NCI-H82 treated with DMSO at 0.1 percent for 48 hours (cell line): ENCODE data around the gene THSD4.

ENCODE experiments used
- DNase-seq: peaks from one replicate; lab custom pipeline; 2025; ENCODE audit not compliant: unreplicated experiment; lab: John Stamatoyannopoulos, UW

The THSD4 gene

GRCh38 chr15:71601038-71601834 is 486.0 kb downstream of the THSD4 start:
- DNase-seq: no peak

DNA sequence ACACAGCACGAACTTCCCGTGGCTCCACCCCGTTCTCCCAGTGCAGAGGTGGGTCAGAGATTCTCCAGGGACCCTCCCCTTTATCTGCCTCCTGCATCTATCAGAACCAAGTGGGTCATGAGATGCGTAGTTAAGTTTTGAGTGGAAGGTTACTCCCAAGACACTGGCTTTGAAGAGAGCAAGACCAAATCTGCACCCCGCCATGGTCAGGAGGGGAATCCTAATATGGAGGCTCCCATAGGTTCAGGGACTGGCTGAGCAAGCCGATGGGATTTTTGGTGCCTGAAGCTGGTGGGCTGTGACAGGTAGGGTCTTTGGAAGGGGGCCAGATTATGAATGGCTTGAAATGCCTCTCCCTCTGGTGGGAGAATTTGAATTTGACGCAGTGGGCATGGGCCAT is 488.1 kb downstream of the THSD4 start:
- no peak for DNase-seq

- no peak for DNase-seq
These were observed 492.1 kb downstream of the THSD4 start for GRCh38 chr15:71607383-71607782.

DNA sequence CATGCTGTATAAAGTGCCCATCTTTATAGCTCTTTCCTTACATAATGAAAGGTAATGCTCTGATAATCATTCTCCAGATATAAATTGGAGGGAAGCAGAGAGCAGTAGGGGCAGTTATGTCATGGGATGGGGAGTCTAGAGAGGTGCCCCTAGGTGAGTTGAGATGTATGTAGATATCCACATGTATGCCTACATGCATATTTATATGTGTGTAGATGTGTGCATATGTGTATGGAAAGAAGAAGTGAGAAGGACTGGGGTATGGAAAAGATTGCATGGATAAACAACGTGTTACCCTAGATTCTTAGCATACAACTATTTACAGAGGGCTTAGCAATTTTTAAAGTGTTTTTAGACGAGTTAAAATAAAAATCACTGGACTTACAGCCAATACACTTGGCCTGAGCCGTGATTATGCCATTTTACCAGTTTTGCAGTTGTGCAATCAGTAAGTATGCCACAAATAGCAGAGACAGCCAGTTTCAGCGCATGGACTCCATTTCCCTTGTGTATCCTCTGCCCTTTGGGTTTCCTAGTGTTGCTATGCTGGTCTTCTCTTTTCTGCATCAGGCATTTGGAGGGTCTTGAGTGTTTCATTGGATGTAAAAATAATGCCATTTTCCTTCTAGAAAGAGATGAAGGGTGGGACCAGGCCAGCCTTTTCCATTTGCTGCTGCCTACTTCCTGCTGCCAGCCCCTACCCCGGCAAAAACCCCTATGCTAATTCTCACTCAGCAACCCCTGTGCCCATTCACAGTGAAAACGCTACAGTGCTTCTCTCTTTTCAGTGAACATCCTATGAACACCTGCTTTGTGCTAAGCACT is 495.7 kb downstream of the THSD4 start:
- no peak for DNase-seq

- no peak for DNase-seq
These were observed 496.5 kb downstream of the THSD4 start for GRCh38 chr15:71611553-71612396.

DNA sequence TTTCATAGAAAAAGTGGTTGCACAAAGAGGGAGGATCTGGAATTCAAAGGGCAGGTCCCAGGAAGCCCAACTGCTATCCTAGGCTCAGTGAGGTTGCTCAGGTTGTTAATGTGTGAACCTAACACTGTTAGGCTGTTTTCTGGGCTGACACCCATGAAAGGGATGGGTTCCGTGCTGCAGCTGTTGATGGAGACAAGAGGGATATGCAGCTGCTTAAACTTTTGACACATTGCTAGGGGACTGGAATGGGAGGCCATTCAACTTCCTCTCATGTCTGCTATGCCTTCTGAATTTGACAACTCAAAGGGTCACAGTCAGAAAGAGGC is 497.1 kb downstream of the THSD4 start:
- DNase-seq: no peak

- DNase-seq: no peak
These were observed 497.6 kb downstream of the THSD4 start for GRCh38 chr15:71612869-71613268.

DNA sequence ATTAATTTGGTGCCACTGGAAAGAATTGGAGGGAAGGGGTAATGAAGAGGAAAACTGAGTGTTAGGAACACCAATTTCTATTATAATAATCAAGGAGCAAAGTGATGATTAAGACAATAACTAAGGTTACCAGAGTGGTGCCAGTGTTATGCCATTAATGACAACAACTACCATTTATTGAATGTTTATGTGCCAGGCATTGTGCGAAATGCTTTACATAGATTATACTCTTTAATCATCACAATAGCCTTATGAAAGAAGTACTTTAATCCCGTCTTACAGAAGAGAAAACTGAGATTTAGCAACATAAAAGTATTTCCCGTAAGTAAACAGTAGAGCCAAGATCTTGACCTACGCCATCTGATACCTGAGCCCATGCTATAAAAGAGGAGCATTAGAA is 507.8 kb downstream of the THSD4 start:
- no peak for DNase-seq

GRCh38 chr15:71626596-71627088 is 511.4 kb downstream of the THSD4 start:
- DNase-seq: no peak

- no peak for DNase-seq
These were observed 511.9 kb downstream of the THSD4 start for GRCh38 chr15:71627188-71627587.

DNA sequence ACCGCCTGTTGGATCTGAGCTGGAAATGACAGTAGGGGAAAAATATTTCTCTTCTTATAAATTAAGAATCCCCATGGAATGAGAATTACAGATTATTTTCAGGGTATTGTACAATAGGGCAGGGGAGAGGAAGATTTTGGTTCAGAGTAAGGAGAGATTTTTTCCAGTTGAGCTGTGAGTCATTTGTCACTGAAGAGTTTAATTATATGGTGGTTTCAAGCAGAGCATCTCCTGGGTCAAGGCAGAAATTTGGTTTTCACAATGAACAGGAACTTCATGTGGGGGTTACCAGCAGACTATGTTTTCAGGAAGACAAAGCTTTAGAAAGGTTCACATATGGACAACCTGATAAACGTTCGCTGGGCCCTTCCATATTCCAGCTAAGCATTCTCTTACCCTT is 512.3 kb downstream of the THSD4 start:
- no peak for DNase-seq

DNA sequence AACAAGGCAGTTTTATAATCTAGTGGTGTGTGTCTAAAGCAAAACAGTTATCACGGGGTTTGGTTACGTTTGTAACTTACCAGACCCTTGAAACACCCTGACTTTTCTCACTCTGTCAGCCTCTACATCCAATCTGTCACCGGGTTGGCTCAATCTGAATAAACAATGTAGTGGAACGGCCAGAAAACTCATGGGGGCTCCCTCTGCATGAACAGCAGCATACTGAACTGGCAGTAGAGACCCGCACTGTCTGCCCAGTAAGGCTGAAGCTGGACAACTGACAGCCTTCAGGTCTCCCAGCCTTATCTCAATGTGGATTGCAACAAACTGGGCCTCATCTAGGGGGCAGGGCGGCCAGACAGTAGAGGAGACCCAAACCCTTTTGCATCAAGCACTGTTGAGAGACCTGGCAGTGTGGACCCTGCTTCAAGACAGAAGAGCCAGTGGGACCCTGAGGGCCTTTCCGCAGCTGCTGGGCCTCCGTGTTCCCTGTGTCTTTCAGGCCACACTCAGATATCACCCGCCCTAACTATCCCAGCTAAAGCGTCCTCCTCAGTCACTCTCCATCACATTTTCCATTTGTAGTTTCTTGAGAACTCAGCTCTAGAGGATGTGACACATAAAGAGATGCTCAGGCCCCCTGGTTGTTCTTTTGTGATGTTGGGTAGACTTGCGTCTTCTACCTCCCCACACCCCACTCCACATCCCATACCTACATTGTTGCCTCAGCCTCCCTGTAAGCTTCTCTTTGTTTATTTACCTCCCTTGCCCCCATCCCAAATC is 513.9 kb downstream of the THSD4 start:
- no peak for DNase-seq

- no peak for DNase-seq
These were observed 514.7 kb downstream of the THSD4 start for GRCh38 chr15:71629781-71630474.

GRCh38 chr15:71630475-71630809 is 515.2 kb downstream of the THSD4 start:
- DNase-seq: no peak

GRCh38 chr15:71632576-71633195 is 517.4 kb downstream of the THSD4 start:
- no peak for DNase-seq

GRCh38 chr15:71634820-71635560 is 519.7 kb downstream of the THSD4 start:
- peak; percentile 74 for DNase-seq

DNA sequence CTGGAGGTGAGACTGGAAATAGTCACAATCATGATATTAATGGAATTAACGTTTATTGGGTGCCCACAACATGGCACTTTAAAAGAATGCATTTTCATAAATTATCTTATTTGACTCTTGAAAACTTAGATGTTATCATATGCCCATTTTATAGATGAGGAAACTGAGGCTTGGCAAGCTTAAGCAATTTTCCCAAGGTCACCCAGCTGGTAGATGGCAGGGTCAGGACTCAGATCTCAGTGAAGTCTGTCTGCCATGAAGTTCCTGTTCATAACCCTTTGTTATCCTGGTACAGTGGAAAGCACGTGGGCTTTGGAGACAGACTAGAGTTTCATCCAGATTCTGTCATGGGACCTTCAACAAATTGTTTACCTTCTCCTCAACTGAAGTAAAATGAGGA is 520.5 kb downstream of the THSD4 start:
- no peak for DNase-seq

DNA sequence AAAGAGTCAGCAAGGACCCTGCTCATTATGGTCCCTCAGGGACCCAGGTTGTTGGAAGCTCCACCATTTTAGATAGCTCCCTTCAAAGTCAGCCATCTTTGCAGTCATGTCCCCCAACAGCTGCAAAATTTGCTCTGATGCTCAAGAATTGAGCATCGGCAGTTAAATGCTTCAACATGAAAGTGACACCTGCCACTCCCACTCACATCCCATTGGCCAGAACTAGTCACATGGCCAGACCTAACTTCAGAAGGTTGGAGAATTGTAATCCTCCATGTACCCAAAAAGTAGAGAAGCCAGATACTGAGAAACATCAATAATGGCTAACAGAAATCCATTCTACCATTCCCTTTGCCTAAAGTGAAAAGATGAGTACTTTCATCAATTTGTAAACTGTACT is 523.6 kb downstream of the THSD4 start:
- DNase-seq: no peak

DNA sequence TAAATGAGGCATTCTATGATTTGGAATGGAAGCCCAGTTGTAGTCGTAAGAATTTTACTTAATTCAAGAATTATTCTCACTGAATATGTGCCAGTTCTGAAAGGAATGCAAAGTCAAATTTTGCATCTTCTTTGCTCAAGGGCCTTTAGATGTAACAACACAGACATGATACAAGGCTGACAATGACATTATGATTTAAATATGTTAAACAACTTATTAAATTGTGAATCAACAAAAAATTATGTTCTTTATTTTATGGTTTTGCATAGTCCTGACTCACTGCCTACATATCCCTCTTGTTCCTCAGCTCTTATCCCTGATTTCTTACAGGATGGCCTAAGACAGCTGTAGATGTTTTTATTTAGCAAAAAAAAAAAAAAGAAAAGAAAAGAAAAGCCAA is 524.2 kb downstream of the THSD4 start:
- DNase-seq: no peak
